PC-3 (cell line): ENCODE results near the gene KDF1. TPM values are rescaled to one million over a fixed set of nuclear protein-coding genes. Genes with fewer than 3 reads are reported as not detected.

Experiments
- ATAC-seq: fragments of 200-7000 bp; cut with Tn5 transposase; 2 replicates; pipeline ENCODE4 v1.9.1; 2020; ENCODE audit warnings: mild to moderate bottlenecking, moderate library complexity
- BruUV-seq: library from RNA; stranded (reverse); fragments of 400-500 nt; replicated peaks from 2 replicates; lab custom pipeline; 2021; lab: Mats Ljungman, UMichigan
- CTCF ChIA-PET: fragments of 300-600 bp; sonication (Branson Sonifier 250); formaldehyde crosslinking; loops from one replicate; lab custom pipeline; 2022; ENCODE audit warnings: antibody characterized with exemption; lab: Charles Lee
- POLR2A ChIA-PET: fragments of 300-600 bp; sonication (Branson Sonifier 250); formaldehyde crosslinking; loops from one replicate; lab custom pipeline; 2022; ENCODE audit warnings: antibody characterized with exemption; ENCODE audit not compliant: unreplicated experiment; lab: Charles Lee
- DNase-seq: peaks from one replicate; pipeline ENCODE4 v3.0.0-alpha.2; 2015
- H2AFZ ChIP-seq: fragments of 300-600 bp; sonication (generic); 2 replicates; pipeline ENCODE4 v1.6.0; 2016; ENCODE audit warnings: antibody characterized with exemption, low read length
- H3F3A ChIP-seq: fragments of 300-600 bp; sonication (generic); one replicate; pipeline ENCODE4 v1.6.0; 2017; ENCODE audit warnings: antibody characterized with exemption, low read length, control low read depth, mild to moderate bottlenecking; ENCODE audit not compliant: unreplicated experiment
- H3K27ac ChIP-seq: fragments of 300-600 bp; sonication (generic); 2 replicates; pipeline ENCODE4 v1.5.1; 2016; ENCODE audit warnings: mild to moderate bottlenecking, low read length
- H3K27me3 ChIP-seq: fragments of 300-600 bp; sonication (generic); 2 replicates; pipeline ENCODE4 v1.6.1; 2016; ENCODE audit warnings: low read length, mixed read lengths
- H3K36me3 ChIP-seq: fragments of 300-600 bp; sonication (generic); 2 replicates; pipeline ENCODE4 v1.6.1; 2016; ENCODE audit warnings: low read depth, mixed run types, low read length, mixed read lengths
- H3K4me1 ChIP-seq: fragments of 300-600 bp; sonication (generic); 2 replicates; pipeline ENCODE4 v1.5.1; 2016; ENCODE audit warnings: low read length; ENCODE audit not compliant: insufficient read depth
- H3K4me2 ChIP-seq: fragments of 300-600 bp; sonication (generic); 2 replicates; pipeline ENCODE4 v1.6.0; 2016; ENCODE audit warnings: low read length
- H3K4me3 ChIP-seq: fragments of 300-600 bp; sonication (generic); 2 replicates; pipeline ENCODE4 v1.5.1; 2016; ENCODE audit warnings: mild to moderate bottlenecking, low read length, mixed read lengths
- H3K79me2 ChIP-seq: fragments of 300-600 bp; sonication (generic); 2 replicates; pipeline ENCODE4 v1.6.1; 2017; ENCODE audit warnings: low read length, mixed read lengths
- H3K9ac ChIP-seq: fragments of 300-600 bp; sonication (generic); 2 replicates; pipeline ENCODE4 v1.6.0; 2016; ENCODE audit warnings: mild to moderate bottlenecking, low read length
- H3K9me2 ChIP-seq: fragments of 300-600 bp; sonication (generic); replicated peaks from 2 replicates; pipeline ENCODE4 v1.6.1; 2016; ENCODE audit warnings: mixed run types, low read length, mixed read lengths
- H3K9me3 ChIP-seq: fragments of 300-600 bp; sonication (generic); 2 replicates; pipeline ENCODE4 v1.6.1; 2016; ENCODE audit warnings: low read length, mixed read lengths
- H4K20me1 ChIP-seq: fragments of 300-600 bp; sonication (generic); 2 replicates; pipeline ENCODE4 v1.6.1; 2016; ENCODE audit warnings: low read length, mixed read lengths
- EZH2 ChIP-seq: fragments of 300-600 bp; sonication (generic); IDR thresholded peaks from one replicate; pipeline ENCODE4 v1.6.1; 2017; ENCODE audit warnings: antibody characterized with exemption, mild to moderate bottlenecking, low read length; ENCODE audit not compliant: unreplicated experiment
- EZH2phosphoT487 ChIP-seq: fragments of 300-600 bp; sonication (generic); IDR thresholded peaks from 2 replicates; pipeline ENCODE4 v1.6.1; 2018; ENCODE audit warnings: mild to moderate bottlenecking, antibody characterized with exemption, low read length, borderline replicate concordance
- intact Hi-C: fragments of 100-400 bp; cut with micrococcal nuclease; formaldehyde crosslinking; loops from 2 replicates; pipeline ENCODE4 v1.9.0; 2023
- total RNA-seq: library from RNA; depleted of rRNA; stranded (reverse); fragments of >200 nt; gene quantifications from 2 replicates; pipeline ENCODE4 v1.2.3, GENCODE V29; 2014
- TF ChIP-seq, protein P1 (sequence below): fragments of 300-600 bp; sonication (generic); conservative IDR thresholded peaks from 2 replicates; pipeline ENCODE4 v1.5.1; 2017; ENCODE audit warnings: antibody characterized with exemption, low read depth, mild to moderate bottlenecking, low read length

Gene KDF1
- total RNA-seq, 1 experiment from 2014 or later, result 22.9 TPM

DNA sequence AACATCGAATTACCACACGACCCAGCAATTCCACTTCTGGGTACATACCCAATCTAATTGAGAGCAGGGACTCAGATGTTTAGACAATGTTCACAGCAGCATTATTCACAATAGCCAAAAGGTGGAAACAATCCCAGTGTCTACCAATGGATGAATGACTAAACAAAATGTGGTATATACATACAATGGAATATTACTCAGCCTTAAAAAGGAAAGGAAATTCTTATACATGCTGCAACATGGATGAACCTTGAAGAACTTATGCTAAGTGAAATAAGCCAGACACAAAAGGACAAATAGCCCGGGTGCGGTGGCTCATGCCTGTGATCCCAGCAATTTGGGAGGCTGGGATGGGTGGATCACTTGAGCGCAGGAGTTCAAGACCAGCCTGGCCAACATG, 6.9 kb downstream of the KDF1 start:
- ChIA-PET CTCF (no interaction called here), POLR2A (no interaction called here)
- BruUV-seq, result no TSS peak
- Histone ChIP-seq H3K4me1 (peaks cover 10% of the 10 kb centered on the region; the same call in 1 of the 2 replicates), H3K9me3 (no peaks in the 10 kb centered on the region), H3F3A (no peaks in the 10 kb centered on the region), H3K9ac (no peak overlapping the region), H3K79me2 (peaks cover 3% of the 10 kb centered on the region), H3K27me3 (no peaks in the 10 kb centered on the region), H4K20me1 (no peaks in the 10 kb centered on the region), H3K4me3 (no peak overlapping the region), H3K36me3 (peaks cover 4% of the 10 kb centered on the region; the same call in 1 of the 2 replicates), H2AFZ (no peak overlapping the region), H3K9me2 (no peaks in the 10 kb centered on the region), H3K27ac (no peak overlapping the region), H3K4me2 (no peak overlapping the region)
- DNase-seq, result no peak
- intact Hi-C loops, result no loop called here
- no peak for TF ChIP-seq EZH2
- TF ChIP-seq, protein P1, sequence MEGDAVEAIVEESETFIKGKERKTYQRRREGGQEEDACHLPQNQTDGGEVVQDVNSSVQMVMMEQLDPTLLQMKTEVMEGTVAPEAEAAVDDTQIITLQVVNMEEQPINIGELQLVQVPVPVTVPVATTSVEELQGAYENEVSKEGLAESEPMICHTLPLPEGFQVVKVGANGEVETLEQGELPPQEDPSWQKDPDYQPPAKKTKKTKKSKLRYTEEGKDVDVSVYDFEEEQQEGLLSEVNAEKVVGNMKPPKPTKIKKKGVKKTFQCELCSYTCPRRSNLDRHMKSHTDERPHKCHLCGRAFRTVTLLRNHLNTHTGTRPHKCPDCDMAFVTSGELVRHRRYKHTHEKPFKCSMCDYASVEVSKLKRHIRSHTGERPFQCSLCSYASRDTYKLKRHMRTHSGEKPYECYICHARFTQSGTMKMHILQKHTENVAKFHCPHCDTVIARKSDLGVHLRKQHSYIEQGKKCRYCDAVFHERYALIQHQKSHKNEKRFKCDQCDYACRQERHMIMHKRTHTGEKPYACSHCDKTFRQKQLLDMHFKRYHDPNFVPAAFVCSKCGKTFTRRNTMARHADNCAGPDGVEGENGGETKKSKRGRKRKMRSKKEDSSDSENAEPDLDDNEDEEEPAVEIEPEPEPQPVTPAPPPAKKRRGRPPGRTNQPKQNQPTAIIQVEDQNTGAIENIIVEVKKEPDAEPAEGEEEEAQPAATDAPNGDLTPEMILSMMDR, result no peak
- no peak for TF ChIP-seq EZH2phosphoT487
- no peak for ATAC-seq

DNA sequence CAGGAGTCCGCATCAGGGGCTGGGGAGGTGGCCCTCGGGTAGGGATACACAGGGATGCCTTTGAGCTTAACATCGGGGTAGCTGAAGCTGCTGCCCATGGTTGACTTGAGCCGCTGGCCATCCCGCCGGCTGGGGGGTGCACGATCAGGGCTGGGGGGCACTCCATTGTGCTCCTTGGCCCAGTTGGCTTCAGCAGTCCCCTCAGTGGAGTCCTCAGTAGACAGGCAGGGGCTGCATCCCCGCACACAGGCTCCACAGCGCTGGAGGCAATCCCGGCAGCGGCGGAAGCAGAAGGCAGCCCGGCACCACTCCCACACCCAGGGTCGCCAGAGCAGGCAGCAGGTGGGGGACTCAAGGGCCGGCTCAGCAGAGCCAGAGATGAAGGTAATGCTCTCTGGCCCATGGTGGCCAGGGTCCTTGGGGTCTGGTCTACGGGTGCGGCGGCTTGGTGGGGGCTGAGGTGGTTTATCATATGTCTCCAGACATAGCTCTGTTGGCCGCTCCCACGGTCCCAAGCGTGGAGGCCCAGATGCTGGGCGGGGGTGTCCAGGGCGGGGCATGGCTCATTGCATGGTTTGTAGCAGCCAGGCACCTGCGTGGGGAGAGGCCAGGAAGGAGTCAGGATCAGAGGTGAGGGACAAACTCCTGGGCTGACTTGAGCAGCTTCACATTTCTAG, 8.3 kb downstream of the KDF1 start:
- Histone ChIP-seq H3K4me2 (no peak overlapping the region), H3K36me3 (peaks cover 6% of the 10 kb centered on the region; the same call in 1 of the 2 replicates), H3K4me1 (peaks cover 10% of the 10 kb centered on the region; the same call in 1 of the 2 replicates), H2AFZ (no peak overlapping the region), H3K27me3 (no peaks in the 10 kb centered on the region), H3K79me2 (no peaks in the 10 kb centered on the region), H4K20me1 (no peaks in the 10 kb centered on the region), H3K27ac (no peak overlapping the region), H3F3A (no peaks in the 10 kb centered on the region), H3K9me3 (no peaks in the 10 kb centered on the region), H3K9ac (no peak overlapping the region), H3K4me3 (no peak overlapping the region), H3K9me2 (no peaks in the 10 kb centered on the region)
- ATAC-seq (no peak), DNase-seq (no peak)
- ChIA-PET CTCF (no interaction called here), POLR2A (no interaction called here)
- TF ChIP-seq EZH2phosphoT487 (no peak), EZH2 (no peak)
- TF ChIP-seq, protein P1, result no peak
- intact Hi-C loops, result no loop called here
- BruUV-seq, result no TSS peak

DNA sequence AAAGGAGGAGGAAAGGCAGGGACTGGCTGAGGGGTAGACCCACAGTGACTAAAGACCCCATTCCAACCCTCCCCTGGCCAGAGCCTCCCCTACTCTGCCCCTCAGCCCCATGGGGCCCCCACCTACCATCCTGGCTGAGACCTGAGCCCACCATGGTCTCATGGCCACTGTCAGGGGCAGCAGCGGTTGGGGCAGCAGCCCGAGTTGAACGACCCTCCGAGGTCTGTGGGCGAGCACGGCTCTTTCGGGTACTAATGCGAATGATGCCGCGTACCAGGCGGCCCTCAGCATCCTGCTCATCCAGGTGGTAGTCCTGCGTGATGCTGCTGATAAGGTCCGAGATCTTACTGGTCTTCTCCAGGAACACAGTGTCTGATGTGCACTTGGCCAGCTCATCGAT, 9.1 kb downstream of the KDF1 start:
- no TSS peak for BruUV-seq
- no peak overlapping the region for H2AFZ ChIP-seq
- H3K4me1 ChIP-seq, result peaks cover 10% of the 10 kb centered on the region; the same call in 1 of the 2 replicates
- H3K4me2 ChIP-seq, result no peak overlapping the region
- ChIA-PET CTCF (no interaction called here), POLR2A (no interaction called here)
- H3K9me3 ChIP-seq, result no peaks in the 10 kb centered on the region
- H3K9ac ChIP-seq, result no peak overlapping the region
- ATAC-seq, result no peak
- no peak overlapping the region for H3K27ac ChIP-seq
- no peak overlapping the region for H3K4me3 ChIP-seq
- TF ChIP-seq EZH2 (no peak), EZH2phosphoT487 (no peak)
- TF ChIP-seq, protein P1, result no peak
- peaks cover 12% of the 10 kb centered on the region; the same call in 1 of the 2 replicates for H3K36me3 ChIP-seq
- no peaks in the 10 kb centered on the region for H3K9me2 ChIP-seq
- H3F3A ChIP-seq, result no peaks in the 10 kb centered on the region
- H3K79me2 ChIP-seq, result no peaks in the 10 kb centered on the region
- no peaks in the 10 kb centered on the region for H3K27me3 ChIP-seq
- no peaks in the 10 kb centered on the region for H4K20me1 ChIP-seq
- intact Hi-C loops, result no loop called here
- no peak for DNase-seq
